Brain microvascular endothelial cell (primary cell): Measurements from ENCODE around the gene GADD45B.

ENCODE experiments used
- DNase-seq: peaks from one replicate; pipeline ENCODE4 v3.0.0-alpha.2; 2020
- H3K27ac ChIP-seq: fragments of 250-450 bp; sonication (Bioruptor Pico); 2 replicates; pipeline ENCODE4 v1.5.1; 2020; ENCODE audit warnings: mild to moderate bottlenecking, moderate library complexity
- H3K27me3 ChIP-seq: fragments of 250-450 bp; sonication (Bioruptor Pico); replicated peaks from 2 replicates; pipeline ENCODE4 v1.5.1; 2020; ENCODE audit warnings: mild to moderate bottlenecking
- H3K36me3 ChIP-seq: fragments of 250-450 bp; sonication (Bioruptor Pico); replicated peaks from 2 replicates; pipeline ENCODE4 v1.5.1; 2020; ENCODE audit warnings: mild to moderate bottlenecking
- H3K4me3 ChIP-seq: 2 replicates; pipeline ENCODE4 v1.5.1; 2011; ENCODE audit warnings: low read depth, mild to moderate bottlenecking, control low read depth, low read length, moderate library complexity
- CTCF ChIP-seq: IDR thresholded peaks from 2 replicates; pipeline ENCODE4 v1.5.1; 2011; ENCODE audit warnings: low read depth, mild to moderate bottlenecking, moderate library complexity, low read length, control low read depth, inconsistent platforms; ENCODE audit errors: missing control alignments
- in situ Hi-C: cut with HindIII; loops from 2 replicates; pipeline ENCODE4 v1.10.0; 2017; ENCODE audit warnings: low sequenced_read_pairs, low pct_ligation_motif_present

GADD45B gene

GRCh38 chr19:2428756-2429711 lies 46.9 kb upstream of the GADD45B start:
- Histone ChIP-seq H3K27me3 (no peaks in the 10 kb centered on the region), H3K36me3 (peaks cover 18% of the 10 kb centered on the region), H3K27ac (no peak overlapping the region), H3K4me3 (no peak overlapping the region)
- in situ Hi-C loops: no loop called here
- no peak for TF ChIP-seq CTCF
- DNase-seq: no peak

GRCh38 chr19:2429917-2430535 lies 45.9 kb upstream of the GADD45B start:
- no peak overlapping the region for H3K27ac ChIP-seq
- H3K27me3 ChIP-seq: no peaks in the 10 kb centered on the region
- H3K36me3 ChIP-seq: peaks cover 26% of the 10 kb centered on the region
- no peak for DNase-seq
- no peak for TF ChIP-seq CTCF
- no peak overlapping the region for H3K4me3 ChIP-seq
- in situ Hi-C loops: no loop called here

GRCh38 chr19:2431318-2432055 lies 44.4 kb upstream of the GADD45B start:
- no peak for TF ChIP-seq CTCF
- H3K36me3 ChIP-seq: peaks cover 27% of the 10 kb centered on the region
- DNase-seq: no peak
- H3K4me3 ChIP-seq: no peak overlapping the region
- H3K27me3 ChIP-seq: no peaks in the 10 kb centered on the region
- no peak overlapping the region for H3K27ac ChIP-seq
- in situ Hi-C loops: no loop called here

- H3K27ac ChIP-seq: no peak overlapping the region
- H3K27me3 ChIP-seq: no peaks in the 10 kb centered on the region
- DNase-seq: no peak
- TF ChIP-seq CTCF: no peak
- peaks cover 34% of the 10 kb centered on the region for H3K36me3 ChIP-seq
- H3K4me3 ChIP-seq: no peak overlapping the region
- in situ Hi-C loops: no loop called here
Measured at GRCh38 chr19:2432131-2432848, 43.6 kb upstream of the GADD45B start.

- TF ChIP-seq CTCF: no peak
- in situ Hi-C loops: no loop called here
- no peak for DNase-seq
- no peak overlapping the region for H3K27ac ChIP-seq
- no peak overlapping the region for H3K4me3 ChIP-seq
- H3K27me3 ChIP-seq: no peaks in the 10 kb centered on the region
- H3K36me3 ChIP-seq: peaks cover 44% of the 10 kb centered on the region
Measured at GRCh38 chr19:2433854-2434253, 42.1 kb upstream of the GADD45B start.
